GM19328 (cell line): ENCODE data around the gene RIPOR3.
"Not testable (repeated sequence)": the region's sequence is repeated elsewhere in the genome, so short reads cannot be mapped to it uniquely, and the experiment has no call there.

ENCODE experiments used
- ATAC-seq: cut with Tn5 transposase; IDR thresholded peaks from one replicate; pipeline ENCODE4 v1.9.1; 2021; ENCODE audit warnings: mild to moderate bottlenecking, moderate library complexity; ENCODE audit not compliant: unreplicated experiment

The RIPOR3 gene

DNA sequence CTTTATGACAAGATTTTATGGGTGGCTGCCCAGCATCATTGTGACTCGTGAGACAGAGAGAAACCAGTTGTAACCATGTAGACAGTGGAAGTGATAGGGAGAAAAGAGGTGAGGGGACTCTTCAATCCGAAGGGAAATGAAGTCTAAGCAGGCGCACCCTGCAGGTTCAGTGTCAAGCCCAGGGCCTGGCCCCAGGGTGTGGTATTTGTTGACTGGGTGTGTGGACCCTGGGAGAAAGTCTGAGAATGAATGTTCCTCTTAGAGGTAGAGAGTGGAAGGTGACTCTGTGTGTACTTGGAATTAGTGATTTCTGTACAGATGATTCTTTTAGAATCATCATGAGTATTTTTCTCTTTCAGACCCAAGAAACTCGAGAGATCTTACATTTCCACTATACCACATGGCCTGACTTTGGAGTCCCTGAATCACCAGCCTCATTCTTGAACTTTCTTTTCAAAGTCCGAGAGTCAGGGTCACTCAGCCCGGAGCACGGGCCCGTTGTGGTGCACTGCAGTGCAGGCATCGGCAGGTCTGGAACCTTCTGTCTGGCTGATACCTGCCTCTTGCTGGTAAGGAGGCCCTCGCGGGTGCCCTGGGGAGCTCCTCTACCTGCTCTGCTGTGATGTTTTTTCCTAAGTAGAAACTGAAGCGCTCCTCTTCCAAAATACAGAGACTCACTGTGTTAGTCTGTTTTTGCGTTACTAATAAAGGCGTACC lies 113.1 kb downstream of the RIPOR3 start:
- ATAC-seq, result no peak

DNA sequence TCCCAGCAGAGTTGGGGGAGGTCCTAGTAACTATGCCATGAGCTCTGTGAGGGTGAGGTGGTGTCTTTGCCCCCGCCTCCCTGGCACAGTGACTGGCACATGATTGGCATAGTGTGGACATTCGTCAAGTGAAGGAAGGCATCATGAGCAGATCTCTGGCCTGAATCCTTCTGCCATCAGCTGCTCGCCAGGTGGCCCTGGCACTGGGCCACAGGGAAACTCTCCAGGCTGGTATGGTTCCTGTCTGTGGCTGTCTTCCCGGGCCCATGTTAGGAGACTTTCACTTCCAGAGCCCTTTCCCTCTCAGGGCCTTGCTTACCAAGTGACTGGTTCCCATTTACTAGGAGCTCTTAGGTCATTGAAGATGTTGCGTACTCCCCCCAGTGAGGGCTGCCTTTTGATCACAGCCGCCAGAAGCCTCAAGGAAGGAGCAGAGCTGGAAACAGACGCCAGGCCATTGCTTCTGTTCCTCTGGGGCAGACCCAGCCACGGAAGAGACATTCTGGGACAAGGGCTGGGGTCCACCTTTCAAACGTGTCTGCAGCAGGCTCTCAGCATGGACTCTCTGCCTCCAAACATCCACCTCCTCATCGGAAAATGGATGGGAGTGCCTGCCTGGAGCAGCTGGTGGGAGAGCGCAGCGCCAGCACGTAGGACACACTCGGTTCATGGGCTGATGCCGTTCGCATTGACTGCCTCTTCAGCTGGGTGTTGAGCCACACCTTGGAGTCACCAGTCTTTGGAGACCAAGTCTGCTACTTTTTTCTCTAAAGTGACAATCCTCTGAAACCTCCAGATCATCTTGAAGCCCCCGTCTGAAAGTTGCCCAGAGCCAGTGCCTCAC lies 113.9 kb downstream of the RIPOR3 start:
- ATAC-seq, result no peak

DNA sequence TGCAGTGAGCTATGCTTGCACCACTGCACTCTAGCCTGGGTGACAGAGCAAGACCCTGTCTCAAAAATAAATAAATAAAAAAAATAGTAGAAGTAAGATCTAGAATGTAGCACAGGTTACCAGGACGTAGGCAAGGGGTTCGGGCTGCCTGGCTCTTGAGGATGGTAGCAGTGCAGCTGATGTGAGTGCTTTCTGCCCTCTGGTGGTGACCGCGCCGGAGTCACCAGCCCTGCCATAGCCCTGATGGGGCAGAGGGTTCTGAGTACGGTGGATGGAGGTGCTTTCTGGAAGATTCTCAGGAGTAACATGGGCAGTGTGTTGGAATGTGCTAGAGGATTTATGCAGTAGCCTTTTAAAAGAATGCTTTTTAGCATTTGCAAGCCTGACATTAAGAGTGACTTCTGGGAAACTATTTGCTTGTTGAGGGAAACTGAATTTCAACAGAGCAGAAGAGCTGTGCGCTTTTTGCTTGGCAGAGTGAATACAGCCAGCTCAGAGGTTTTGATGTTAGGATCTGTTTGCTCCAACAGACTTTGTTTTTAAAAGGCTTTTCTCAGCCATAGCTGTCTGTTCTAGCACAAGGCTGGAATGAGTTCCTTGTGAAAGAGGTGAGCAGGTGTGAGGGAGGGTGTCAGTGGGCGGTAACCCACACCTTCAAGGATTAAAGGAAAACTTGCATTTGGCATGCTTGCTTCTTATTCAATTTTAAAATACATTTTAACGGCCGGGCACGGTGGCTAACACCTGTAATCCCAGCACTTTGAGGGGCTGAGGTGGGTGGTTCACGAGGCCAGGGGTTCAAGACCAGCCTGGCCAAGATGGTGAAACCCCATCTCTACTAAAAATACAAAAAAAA lies 115.2 kb downstream of the RIPOR3 start:
- ATAC-seq, result no peak

DNA sequence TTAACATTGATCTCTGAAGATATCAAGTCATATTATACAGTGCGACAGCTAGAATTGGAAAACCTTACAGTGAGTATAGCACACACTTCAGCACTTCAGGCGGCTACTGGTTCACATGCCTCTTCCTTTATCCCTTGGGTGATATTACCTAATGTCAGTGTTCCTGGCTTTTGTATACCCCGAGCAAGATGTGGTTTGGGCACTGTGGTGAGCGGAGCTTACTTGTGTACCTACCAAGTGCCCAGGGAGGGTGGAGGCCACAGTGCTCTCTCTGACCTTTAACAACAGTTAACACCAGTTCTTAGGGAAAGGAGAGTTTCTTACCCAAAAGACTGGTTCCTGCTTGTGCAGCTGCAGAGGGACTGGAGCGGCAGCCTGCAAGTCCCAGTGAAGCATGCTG lies 116.8 kb downstream of the RIPOR3 start:
- no peak for ATAC-seq

DNA sequence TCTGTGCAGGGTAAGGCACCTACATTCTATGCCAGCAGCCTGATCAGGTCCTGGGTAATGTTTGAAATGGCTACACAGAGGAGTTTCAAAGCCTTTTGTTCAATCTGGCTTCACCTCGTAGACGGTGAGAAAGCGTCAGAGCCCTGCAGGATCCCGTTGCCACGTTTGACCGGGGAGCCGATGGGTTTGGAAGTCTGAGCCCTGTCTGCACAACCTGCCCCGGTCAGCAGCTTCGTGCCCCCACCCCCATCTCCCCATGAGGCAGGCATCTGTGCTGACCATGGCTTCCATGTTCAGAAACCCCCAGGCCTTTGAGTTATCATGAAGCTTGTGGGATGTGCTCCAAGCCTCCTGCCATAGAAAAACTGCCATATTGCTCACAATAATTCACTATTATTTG lies 117.2 kb downstream of the RIPOR3 start:
- no peak for ATAC-seq

DNA sequence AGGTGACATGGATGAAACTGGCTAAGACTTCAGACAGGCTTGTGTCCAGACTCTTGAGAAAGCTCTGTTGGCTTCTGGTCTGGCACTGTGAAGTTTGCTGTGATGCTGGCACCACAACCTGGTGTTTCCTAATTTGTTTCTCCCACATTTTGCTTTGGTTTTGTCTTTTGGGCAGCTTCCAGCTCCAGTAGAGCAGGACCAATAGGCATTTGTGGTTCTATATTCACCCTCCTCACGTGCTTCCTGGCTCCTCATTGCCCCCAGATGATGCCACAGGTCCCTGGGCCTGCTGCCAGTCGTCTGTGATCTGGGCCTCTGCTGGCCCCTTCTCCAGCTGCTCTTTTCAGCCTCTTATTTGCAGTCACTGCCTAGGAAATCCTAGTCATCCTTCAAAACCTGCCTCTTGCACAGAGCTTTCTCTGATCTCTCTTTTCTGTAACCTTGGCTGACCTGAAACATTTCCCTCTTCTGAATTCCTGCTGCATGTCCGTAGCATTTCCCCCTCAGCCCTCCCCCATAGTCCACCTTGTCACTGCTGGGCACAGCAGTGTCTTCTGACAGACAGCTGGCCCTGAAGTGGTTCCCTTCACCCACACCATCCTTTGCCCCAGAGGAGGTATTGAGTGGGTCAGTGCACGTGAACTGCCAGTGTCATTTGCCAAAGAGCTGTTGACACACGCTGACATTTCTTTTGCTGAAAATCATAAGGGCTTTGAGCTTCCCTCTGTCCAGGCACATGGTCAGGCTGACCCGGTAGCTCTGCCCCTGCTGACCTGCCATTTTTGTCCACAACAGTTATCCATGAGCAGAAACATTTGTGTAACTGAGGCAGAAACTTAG lies 118.2 kb downstream of the RIPOR3 start:
- ATAC-seq, result no peak

DNA sequence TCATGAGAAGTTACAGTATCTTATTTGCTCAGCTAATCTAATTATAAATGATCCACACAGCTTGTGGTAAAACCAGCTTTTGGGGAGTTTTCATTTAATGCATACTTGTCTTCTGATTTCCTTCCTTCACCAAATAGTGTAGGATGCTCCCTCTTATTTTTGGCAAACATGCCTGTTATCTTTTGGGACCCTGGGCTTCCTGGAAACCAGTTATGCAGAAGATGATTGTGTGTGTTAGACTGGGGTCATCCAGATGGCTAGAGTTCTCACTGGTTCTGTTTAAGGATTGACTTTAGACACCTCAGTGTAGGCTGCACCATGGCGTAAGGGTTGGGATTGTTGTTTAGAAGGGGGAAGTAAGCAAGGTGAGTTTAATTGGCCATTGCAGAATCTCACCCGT lies 119.9 kb downstream of the RIPOR3 start:
- ATAC-seq, result no peak

DNA sequence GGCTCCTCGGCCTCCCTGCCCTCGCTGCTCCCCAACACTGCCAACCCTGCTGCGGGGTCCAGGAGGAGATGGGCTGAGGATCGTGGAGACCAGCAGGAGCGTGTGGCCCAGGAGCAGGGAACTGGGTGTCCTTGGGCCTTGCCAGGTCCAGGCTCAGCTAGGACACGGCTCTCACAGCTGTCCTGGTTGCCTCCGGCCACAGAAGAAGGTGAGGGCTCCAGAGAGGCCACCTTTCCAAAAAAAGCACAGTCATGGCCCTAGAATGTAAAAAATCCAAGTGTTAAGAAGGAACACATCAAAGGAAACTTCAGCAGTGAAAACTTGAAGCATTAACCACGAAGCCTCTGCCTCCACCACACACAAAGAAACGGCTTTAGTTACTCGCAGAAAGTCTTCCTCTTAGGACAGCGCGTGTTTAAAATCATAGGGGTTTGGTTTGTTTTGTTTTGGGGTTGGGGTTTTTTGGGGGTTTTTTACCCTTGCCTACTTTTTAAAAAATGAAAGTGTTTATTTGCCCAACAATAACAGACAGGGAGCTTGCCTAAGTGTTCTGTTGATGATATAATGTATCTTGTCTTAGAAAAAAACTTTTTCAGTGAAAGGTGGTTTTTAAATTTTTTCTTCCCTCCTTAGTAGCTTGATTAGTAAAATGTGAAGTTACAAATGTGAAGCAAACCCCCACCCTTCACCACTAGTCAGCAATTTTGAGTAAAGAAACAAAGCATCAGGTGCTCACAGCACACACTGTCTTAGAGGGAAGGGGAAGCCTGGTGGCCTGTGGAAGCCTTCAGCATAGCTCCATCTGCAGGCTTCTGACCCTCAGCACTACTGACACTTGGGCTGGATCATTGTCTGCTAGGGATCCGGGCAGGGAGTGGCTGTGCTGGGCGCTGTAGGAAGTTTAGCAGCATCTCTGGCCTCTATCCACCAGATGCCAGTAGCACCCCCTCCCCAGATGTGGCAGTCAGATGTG lies 121.2 kb downstream of the RIPOR3 start:
- ATAC-seq, result no peak

DNA sequence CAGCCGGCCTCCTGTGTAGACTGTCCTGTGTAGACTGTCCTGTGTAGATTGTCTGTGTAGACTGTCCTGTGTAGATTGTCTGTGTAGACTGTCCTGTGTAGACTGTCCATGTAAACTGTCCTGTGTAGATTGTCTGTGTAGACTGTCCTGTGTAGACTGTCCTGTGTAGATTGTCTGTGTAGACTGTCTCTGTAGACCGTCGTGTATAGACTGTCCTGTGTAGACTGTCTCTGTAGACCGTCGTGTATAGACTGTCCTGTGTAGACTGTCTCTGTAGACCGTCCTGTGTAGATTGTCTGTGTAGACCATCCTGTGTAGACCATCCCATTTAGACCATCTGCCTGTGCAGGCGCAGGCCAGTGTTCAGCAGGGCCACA lies 121.9 kb downstream of the RIPOR3 start:
- not testable (repeated sequence) for ATAC-seq

DNA sequence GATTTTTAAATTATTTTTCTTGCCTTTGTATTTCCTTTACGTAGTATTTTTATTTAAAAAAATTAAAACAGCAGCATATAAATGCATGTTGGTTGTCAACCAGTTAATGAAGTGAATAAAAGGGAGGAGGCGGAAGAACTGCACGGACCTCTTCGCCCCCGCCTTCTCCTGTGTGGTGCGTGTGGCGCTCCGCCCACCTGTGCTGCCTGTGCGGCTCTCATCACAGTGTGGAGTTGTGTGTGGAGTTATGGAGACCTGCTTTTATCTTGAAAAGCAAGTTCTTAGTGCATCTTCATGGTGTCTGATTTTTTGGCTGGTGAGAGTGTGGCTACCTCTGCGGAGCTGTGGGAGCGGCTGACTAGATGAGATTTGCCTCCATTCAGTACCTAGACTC lies 122.8 kb downstream of the RIPOR3 start:
- ATAC-seq, result no peak

DNA sequence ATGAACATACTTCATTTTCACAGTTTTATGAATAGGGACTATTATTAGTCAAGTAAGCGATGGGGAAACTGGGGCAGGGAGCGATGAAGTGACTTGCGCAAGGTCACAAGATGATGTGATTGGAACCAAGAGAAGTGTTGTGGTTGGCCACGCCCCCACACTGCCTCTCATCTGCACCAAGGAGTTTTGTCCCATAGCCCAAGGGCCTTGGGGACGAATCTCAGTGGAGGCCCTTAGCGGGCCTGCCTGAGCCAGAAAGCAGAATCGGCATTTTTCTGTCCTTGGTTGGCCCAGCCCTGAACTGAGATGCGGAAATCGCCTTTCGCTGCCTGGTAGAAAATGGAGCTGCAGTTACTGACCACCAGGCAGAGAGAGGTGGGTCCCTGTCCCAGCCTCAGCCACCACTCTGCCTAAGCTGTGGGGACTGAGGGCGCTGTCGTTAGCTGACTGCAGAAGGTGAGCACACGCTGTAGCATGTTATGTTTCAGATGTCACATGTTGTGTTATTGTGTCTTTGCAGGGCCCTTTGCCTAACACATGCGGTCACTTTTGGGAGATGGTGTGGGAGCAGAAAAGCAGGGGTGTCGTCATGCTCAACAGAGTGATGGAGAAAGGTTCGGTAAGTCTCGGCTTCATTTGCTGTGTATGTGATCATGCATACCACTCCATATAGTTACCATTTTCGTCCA lies 123.3 kb downstream of the RIPOR3 start:
- ATAC-seq, result no peak

DNA sequence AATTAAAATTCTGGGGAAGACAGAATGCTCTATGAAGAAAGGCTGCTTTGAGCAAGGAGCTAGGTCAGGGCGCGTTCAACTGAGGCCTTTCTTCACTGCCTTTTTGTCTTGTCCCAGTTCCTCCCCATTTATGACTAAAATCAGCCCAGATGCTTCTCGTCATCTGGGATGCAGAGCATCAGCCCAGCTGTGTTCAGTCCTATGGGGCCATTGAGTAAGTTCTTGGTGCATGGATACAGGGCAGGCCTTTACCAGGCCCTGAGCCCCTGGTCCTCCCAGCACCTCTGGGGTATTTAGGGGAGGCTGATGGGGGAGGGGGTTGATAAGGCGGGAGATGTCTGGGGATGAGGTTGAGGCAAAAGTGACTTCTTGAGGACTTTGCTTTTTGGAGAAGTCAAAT lies 125.5 kb downstream of the RIPOR3 start:
- ATAC-seq, result no peak

DNA sequence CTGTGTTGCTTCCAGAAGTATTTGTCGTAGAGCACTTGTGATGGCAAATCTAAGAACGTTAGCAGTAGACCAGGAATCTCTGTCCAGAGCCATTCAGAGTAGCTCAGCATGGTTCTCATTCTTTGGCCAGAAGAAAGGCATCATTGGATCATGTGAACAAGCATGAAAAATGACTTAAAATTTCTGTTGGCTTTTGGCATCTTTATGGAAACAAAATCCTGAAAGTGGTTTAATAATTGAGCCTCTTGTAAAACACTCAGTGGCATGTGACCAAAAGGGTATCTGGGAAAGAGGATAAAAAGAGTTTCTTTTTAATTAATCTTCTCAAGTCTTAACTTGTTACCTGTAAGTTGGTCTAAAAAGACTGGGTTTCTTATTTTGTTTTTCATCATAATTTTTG lies 126.0 kb downstream of the RIPOR3 start:
- ATAC-seq, result no peak

DNA sequence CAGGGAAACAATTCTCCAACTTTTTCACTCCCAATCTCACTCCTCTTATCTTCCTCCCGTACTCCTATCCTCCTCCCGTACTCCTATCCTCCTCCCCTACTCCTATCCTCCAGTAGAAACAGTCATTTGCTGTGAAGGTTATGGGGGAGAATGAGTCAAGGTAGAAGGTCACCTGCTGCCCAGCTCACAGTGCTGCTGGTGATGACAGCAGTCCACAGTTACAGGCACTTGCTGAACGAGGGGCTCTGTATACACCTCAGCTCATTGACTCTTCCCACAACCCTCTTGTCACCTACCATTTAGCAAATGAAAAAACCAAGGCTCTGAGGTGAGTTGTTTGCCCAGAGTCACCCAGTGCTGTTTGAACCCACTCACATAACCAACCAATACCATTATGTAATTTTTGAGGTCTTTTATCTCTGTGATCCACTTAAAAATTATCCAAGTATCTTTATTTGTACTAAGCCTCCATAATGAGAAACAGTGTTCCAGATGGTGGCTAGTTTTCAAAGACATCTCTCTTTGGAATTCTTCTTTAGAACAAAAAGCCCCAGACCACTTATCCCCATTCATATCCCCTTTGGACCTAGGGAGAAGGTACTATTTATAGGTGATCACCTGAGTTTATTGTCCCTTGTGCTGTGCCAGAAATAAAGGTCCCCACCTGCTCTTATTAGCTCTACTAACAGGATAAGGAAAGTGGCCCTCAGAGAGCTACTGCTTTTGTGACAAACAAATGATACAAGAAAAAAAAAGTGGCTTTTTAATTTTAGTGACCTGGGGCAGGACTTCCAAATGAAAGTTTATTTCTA lies 128.0 kb downstream of the RIPOR3 start:
- ATAC-seq, result no peak

DNA sequence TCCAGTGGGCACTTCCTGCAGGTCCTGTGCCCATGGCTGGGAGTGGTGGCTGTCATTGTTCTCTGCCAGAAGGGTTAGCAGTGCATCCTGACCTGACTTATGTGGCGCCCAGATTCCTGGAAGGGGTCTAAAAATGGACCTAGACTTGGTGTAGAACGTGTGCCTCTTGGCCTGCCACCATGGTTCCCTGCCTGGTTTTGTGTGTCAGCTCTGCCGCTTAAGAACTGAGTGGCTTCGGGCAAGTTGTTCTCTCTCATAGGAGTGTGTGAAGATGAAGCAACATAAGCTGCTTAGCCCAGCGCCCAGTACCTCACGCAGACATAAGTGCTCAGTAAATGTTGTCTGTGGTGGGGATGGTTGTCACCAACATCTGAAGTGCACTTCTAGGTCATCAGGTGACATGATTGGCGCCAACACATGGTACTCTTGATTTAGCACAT lies 129.1 kb downstream of the RIPOR3 start:
- ATAC-seq, result no peak

DNA sequence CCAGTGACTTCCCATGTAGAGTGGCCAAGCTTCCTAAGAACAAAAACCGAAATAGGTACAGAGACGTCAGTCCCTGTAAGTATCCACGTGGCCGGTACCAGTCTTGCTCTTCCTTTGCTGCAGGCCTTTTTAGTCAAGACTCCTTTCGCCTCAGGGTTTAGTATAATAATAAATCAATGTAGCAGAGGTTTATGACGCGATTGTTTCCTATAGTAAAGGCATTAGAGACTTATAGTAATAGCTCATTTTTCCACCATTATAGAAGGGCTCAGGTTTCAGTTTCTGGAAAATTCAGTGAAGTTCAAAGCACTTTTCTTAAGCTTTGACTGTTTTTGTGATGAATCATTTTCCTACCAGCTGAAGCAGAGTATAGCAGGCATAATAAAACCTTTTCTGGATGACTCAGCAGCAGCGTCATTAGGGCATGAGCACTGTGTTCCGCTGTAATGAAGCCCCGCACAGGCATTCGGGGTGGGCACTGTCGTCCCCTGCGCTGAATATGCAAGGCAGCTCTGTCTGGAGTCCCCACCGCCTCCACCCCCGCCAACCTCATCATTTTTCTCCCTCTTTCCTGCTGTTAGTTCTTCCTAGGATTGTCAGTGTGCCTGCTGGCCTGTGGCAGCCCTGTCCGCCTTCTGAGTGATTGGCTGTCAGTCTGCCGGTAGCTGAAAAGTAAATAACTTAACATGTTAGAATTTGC lies 129.8 kb downstream of the RIPOR3 start:
- no peak for ATAC-seq

DNA sequence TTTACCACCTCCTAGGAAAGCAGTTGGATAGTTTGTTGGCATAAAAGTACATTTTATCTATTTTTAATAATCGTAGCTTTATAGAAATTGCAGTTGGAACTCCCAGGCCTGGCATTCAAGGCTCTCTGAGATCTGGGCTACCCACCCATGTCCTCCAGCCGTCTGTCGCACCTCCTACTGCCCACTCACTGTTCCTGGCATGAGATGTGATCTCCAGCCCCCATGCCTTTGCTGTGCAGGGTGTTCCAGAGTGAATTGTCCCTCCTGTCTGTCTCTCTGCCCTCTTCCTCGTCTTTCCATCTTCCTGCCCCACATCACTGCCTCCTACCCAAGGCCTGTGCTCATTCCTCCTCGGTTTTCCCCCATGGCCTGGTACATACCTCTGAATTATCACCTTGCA lies 130.5 kb downstream of the RIPOR3 start:
- ATAC-seq, result no peak
